OCI-LY1 (cell line): ENCODE data around the gene OTOR.

Experiments
- CTCF ChIP-seq: fragments of 200-600 bp; sonication (generic), shearing (Covaris generic); IDR thresholded peaks from 2 replicates; pipeline ENCODE4 v1.5.1; 2017; ENCODE audit warnings: mild to moderate bottlenecking, antibody characterized with exemption, low read length, moderate library complexity, mixed read lengths
- EZH2 ChIP-seq: fragments of 200-600 bp; sonication (generic), shearing (Covaris generic); IDR thresholded peaks from 2 replicates; pipeline ENCODE4 v1.8.0; 2017; ENCODE audit warnings: borderline replicate concordance, mixed run types, mild to moderate bottlenecking, antibody characterized with exemption, low read length, moderate library complexity, mixed read lengths

- no peak for TF ChIP-seq CTCF
- no peak for TF ChIP-seq EZH2
Measured at GRCh38 chr20:16732506-16733152, 15.5 kb upstream of the OTOR start.
